K562 (cell line): Measurements from ENCODE around the gene GP1BA. TPM values are rescaled to one million over a fixed set of nuclear protein-coding genes. Genes with fewer than 3 reads are reported as not detected.
A peak's percentile ranks its signal among the peaks of the same experiment; 100 is the strongest.

Source experiments
- BMI1 ChIP-seq: fragments of 150-350 bp; IDR thresholded peaks from 2 replicates; pipeline ENCODE4 v1.6.1; 2014; ENCODE audit warnings: low read length
- FOXP1 ChIP-seq: sonication (generic); formaldehyde crosslinking; IDR thresholded peaks from 2 replicates; pipeline ENCODE4 v1.8.0; 2022; ENCODE audit warnings: mild to moderate bottlenecking, missing genetic modification reagents
- KDM4B ChIP-seq, 2 experiments: fragments of 450-650 bp in 1 of 2; sonication (generic) in 1 of 2; IDR thresholded peaks; 2 replicates each; pipeline ENCODE4 v1.6.1; 2016 to 2017; ENCODE audit warnings: borderline replicate concordance in 2 of 2, antibody characterized with exemption in 1 of 2, low read depth in 1 of 2, mild to moderate bottlenecking in 1 of 2
- NELFE ChIP-seq: IDR thresholded peaks from 2 replicates; pipeline ENCODE4 v1.6.1; 2011; ENCODE audit warnings: mild to moderate bottlenecking; ENCODE audit not compliant: insufficient read depth, insufficient read length
- POLR2AphosphoS2 ChIP-seq: IDR thresholded peaks from 2 replicates; pipeline ENCODE4 v1.6.1; 2012; ENCODE audit warnings: low read length, improper control_type of control experiment
- PRPF4 ChIP-seq: fragments of 200-400 bp; formaldehyde crosslinking; IDR thresholded peaks from one replicate; pipeline ENCODE4 v1.6.1; 2017; ENCODE audit warnings: low read length, low read depth, mild to moderate bottlenecking; ENCODE audit not compliant: insufficient read depth, poor library complexity, severe bottlenecking
- RFX5 ChIP-seq: IDR thresholded peaks from 2 replicates; pipeline ENCODE4 v1.6.1; 2011; ENCODE audit warnings: low read depth, mild to moderate bottlenecking, improper control_type of control experiment, low read length
- SIX5 ChIP-seq, 2 experiments: IDR thresholded peaks; 2 replicates each; pipeline ENCODE4 v1.6.1; 2011; ENCODE audit warnings: low read length in 2 of 2, borderline replicate concordance in 1 of 2, low read depth in 1 of 2, mild to moderate bottlenecking in 1 of 2, moderate library complexity in 1 of 2; ENCODE audit not compliant: insufficient read depth in 1 of 2
- SMC3 ChIP-seq: conservative IDR thresholded peaks from 2 replicates; pipeline ENCODE4 v1.6.1; 2011; ENCODE audit warnings: low read depth, low read length, improper control_type of control experiment; ENCODE audit not compliant: insufficient read depth
- SNIP1 ChIP-seq: fragments of 450-650 bp; IDR thresholded peaks from 2 replicates; pipeline ENCODE4 v1.7.1; 2017; ENCODE audit warnings: low read depth, mild to moderate bottlenecking
- TFAM ChIP-seq: fragments of 250-450 bp; sonication (Bioruptor Pico); conservative IDR thresholded peaks from 2 replicates; pipeline ENCODE4 v1.5.0; 2021; ENCODE audit warnings: mild to moderate bottlenecking, moderate library complexity
- TRIM24 ChIP-seq, 2 experiments: fragments of 450-650 bp; IDR thresholded peaks; 2 replicates each; pipeline ENCODE4 v1.6.1; 2016
- XRCC3 ChIP-seq: fragments of 450-650 bp; IDR thresholded peaks from 2 replicates; pipeline ENCODE4 v1.6.1; 2017; ENCODE audit warnings: mild to moderate bottlenecking, moderate library complexity
- ZBTB1 ChIP-seq: sonication (generic); formaldehyde crosslinking; IDR thresholded peaks from 2 replicates; pipeline ENCODE4 v1.8.1; 2023; ENCODE audit warnings: missing genetic modification reagents, low read depth, mild to moderate bottlenecking, borderline replicate concordance
- ZBTB8A ChIP-seq: fragments of 450-650 bp; IDR thresholded peaks from 2 replicates; pipeline ENCODE4 v1.6.1; 2018; ENCODE audit warnings: mild to moderate bottlenecking, moderate library complexity; ENCODE audit not compliant: partially characterized antibody
- ZEB2 ChIP-seq: fragments of 450-650 bp; IDR thresholded peaks from 2 replicates; pipeline ENCODE4 v1.6.1; 2016
- ZNF197 ChIP-seq: fragments of 200-800 bp; sonication (Bioruptor generic); IDR thresholded peaks from 2 replicates; pipeline ENCODE4 v1.6.1; 2016; ENCODE audit warnings: low read depth, missing genetic modification characterization, missing compliant biosample characterization
- ZNF644 ChIP-seq: fragments of 200-800 bp; sonication (Bioruptor generic); IDR thresholded peaks from 2 replicates; pipeline ENCODE4 v1.6.1; 2016; ENCODE audit warnings: low read depth, missing genetic modification characterization, missing compliant biosample characterization
- ZNF707 ChIP-seq: fragments of 250-450 bp; sonication (Bioruptor Pico); conservative IDR thresholded peaks from 2 replicates; pipeline ENCODE4 v1.8.0; 2022; ENCODE audit warnings: inconsistent platforms, mild to moderate bottlenecking, moderate library complexity
- ZNF79 ChIP-seq: fragments of 250-450 bp; sonication (Bioruptor Pico); IDR thresholded peaks from 2 replicates; pipeline ENCODE4 v1.4.0; 2020; ENCODE audit warnings: low read depth, mild to moderate bottlenecking, moderate library complexity
- polyA plus RNA-seq, 8 experiments: library from polyadenylated mRNA; depleted of rRNA in 4 of 8; stranded (reverse) in 5 of 8; unstranded in 3 of 8; fragments of >200 nt; fragmentation: Nextera tagmentation in 2 of 8; fragmentation: Illumina TruSeq in 1 of 8; extraction: Ambion mirVana in 2 of 8; extraction: Trizol in 1 of 8; gene quantifications; 2 replicates each; pipeline versions ENCODE4 v1.2.1 to v1.2.3, GENCODE V29; 2011 to 2014; ENCODE audit warnings: inconsistent platforms in 1 of 8, missing spikeins in 1 of 8
- total RNA-seq, 7 experiments: library from RNA; depleted of rRNA in 6 of 7; stranded (reverse); fragments of >200 nt in 6 of 7; fragmentation: Illumina TruSeq in 2 of 7; extraction: Trizol in 2 of 7; gene quantifications; 2 replicates each; pipeline versions ENCODE4 v1.2.1 to v1.2.3, GENCODE V29; 2011 to 2021; ENCODE audit warnings: low replicate concordance in 1 of 7
- TF ChIP-seq, protein P1 (sequence below): fragments of 450-650 bp; formaldehyde crosslinking; IDR thresholded peaks from 2 replicates; pipeline ENCODE4 v1.4.0; 2020; ENCODE audit warnings: mild to moderate bottlenecking, mixed read lengths
- TF ChIP-seq, protein P2 (sequence below): fragments of 200-800 bp; sonication (Bioruptor generic); IDR thresholded peaks from 2 replicates; pipeline ENCODE4 v1.6.1; 2017; ENCODE audit warnings: missing genetic modification characterization, missing compliant biosample characterization
- TF ChIP-seq, protein P3 (sequence below): fragments of 450-650 bp; IDR thresholded peaks from 2 replicates; pipeline ENCODE4 v1.7.1; 2018; ENCODE audit warnings: mild to moderate bottlenecking, low read depth; ENCODE audit not compliant: partially characterized antibody
- TF ChIP-seq, protein P4 (sequence below): fragments of 250-450 bp; sonication (Bioruptor Pico); IDR thresholded peaks from 2 replicates; pipeline ENCODE4 v1.9.0; 2021; ENCODE audit warnings: mild to moderate bottlenecking

The GP1BA gene
- total and polyA plus RNA-seq, 9 of the 15 experiments (the other 6 are each of a cell fraction or from before 2014, with no cell fraction given): 0.01 TPM; not detected in 8

DNA sequence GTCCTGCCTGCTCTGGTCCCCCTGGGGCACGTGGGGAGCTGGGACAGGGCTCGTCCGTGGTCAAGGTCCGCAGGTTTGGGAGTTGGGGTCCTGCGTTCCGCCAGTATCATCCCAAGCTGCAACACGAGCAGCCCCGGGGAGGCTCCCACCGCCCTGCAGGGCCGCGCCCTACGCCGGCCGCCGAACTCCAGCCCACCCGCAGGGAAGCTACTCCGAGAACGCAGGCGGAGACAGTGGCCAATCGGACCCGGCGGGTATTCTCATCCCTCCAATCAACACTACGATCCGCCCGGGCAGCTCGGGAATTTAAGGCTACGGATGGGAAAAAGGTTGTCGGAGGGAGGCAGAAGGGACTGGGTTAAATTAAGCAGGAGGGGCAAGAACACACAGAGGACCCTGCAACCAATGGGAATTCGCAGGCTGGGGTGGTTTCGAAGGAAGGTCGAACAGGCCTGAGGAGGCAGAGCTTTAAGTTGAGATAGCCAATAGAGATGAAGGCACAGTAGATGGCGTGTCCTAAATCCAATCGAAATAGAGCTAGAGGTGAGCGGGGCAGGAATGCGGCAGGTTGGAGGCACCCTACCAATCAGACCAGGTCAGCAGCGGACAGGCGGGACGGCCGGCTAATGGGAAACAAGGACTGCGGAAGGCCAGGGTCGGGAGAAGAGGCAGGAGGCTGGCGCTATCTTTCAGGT is 34.9 kb downstream of the GP1BA start (continued):
- TF ChIP-seq ZNF644 (tag): no peak
- TF ChIP-seq, protein P1, sequence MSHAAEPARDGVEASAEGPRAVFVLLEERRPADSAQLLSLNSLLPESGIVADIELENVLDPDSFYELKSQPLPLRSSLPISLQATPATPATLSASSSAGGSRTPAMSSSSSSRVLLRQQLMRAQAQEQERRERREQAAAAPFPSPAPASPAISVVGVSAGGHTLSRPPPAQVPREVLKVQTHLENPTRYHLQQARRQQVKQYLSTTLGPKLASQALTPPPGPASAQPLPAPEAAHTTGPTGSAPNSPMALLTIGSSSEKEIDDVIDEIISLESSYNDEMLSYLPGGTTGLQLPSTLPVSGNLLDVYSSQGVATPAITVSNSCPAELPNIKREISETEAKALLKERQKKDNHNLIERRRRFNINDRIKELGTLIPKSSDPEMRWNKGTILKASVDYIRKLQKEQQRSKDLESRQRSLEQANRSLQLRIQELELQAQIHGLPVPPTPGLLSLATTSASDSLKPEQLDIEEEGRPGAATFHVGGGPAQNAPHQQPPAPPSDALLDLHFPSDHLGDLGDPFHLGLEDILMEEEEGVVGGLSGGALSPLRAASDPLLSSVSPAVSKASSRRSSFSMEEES (CRISPR knock-in tag): no peak
- no peak for TF ChIP-seq KDM4B (IDR thresholded peaks at IDR 0.05; ENCODE audit: borderline replicate concordance in 2 of 2, low read depth in 1 of 2)
- no peak for TF ChIP-seq RFX5
- no peak for TF ChIP-seq ZBTB8A
- no peak for TF ChIP-seq ZNF79
- TF ChIP-seq, protein P2, sequence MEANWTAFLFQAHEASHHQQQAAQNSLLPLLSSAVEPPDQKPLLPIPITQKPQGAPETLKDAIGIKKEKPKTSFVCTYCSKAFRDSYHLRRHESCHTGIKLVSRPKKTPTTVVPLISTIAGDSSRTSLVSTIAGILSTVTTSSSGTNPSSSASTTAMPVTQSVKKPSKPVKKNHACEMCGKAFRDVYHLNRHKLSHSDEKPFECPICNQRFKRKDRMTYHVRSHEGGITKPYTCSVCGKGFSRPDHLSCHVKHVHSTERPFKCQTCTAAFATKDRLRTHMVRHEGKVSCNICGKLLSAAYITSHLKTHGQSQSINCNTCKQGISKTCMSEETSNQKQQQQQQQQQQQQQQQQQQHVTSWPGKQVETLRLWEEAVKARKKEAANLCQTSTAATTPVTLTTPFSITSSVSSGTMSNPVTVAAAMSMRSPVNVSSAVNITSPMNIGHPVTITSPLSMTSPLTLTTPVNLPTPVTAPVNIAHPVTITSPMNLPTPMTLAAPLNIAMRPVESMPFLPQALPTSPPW (CRISPR knock-in tag): peak; percentile 36
- TF ChIP-seq, protein P3, sequence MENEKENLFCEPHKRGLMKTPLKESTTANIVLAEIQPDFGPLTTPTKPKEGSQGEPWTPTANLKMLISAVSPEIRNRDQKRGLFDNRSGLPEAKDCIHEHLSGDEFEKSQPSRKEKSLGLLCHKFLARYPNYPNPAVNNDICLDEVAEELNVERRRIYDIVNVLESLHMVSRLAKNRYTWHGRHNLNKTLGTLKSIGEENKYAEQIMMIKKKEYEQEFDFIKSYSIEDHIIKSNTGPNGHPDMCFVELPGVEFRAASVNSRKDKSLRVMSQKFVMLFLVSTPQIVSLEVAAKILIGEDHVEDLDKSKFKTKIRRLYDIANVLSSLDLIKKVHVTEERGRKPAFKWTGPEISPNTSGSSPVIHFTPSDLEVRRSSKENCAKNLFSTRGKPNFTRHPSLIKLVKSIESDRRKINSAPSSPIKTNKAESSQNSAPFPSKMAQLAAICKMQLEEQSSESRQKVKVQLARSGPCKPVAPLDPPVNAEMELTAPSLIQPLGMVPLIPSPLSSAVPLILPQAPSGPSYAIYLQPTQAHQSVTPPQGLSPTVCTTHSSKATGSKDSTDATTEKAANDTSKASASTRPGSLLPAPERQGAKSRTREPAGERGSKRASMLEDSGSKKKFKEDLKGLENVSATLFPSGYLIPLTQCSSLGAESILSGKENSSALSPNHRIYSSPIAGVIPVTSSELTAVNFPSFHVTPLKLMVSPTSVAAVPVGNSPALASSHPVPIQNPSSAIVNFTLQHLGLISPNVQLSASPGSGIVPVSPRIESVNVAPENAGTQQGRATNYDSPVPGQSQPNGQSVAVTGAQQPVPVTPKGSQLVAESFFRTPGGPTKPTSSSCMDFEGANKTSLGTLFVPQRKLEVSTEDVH: no peak
- no peak for TF ChIP-seq ZNF197 (CRISPR knock-in tag)
- TF ChIP-seq TRIM24 (IDR thresholded peaks at IDR 0.05): no peak
- TF ChIP-seq SMC3: no peak
- no peak for TF ChIP-seq NELFE
- TF ChIP-seq ZBTB1: no peak
- no peak for TF ChIP-seq ZNF707 (CRISPR knock-in tag)
- TF ChIP-seq SNIP1: no peak
- no peak for TF ChIP-seq ZEB2
- TF ChIP-seq, protein P4, sequence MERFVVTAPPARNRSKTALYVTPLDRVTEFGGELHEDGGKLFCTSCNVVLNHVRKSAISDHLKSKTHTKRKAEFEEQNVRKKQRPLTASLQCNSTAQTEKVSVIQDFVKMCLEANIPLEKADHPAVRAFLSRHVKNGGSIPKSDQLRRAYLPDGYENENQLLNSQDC: no peak
- TF ChIP-seq FOXP1 (CRISPR knock-in tag): no peak
- TF ChIP-seq POLR2AphosphoS2: no peak
- no peak for TF ChIP-seq BMI1
- TF ChIP-seq TFAM (CRISPR knock-in tag): no peak
- no peak for TF ChIP-seq SIX5 (IDR thresholded peaks at IDR 0.05; ENCODE audit: borderline replicate concordance in 1 of 2, insufficient read depth in 1 of 2, low read depth in 1 of 2, low read length in 2 of 2)
- no peak for TF ChIP-seq PRPF4
- TF ChIP-seq XRCC3: no peak
